SK-N-MC (cell line): ENCODE results near the gene CNNM3.

Source experiments
- EZH2 ChIP-seq: fragments of 200-600 bp; sonication (generic); IDR thresholded peaks from one replicate; pipeline ENCODE4 v1.6.1; 2017; ENCODE audit warnings: antibody characterized with exemption
- POLR2AphosphoS5 ChIP-seq: IDR thresholded peaks from 2 replicates; pipeline ENCODE4 v1.6.1; 2012; ENCODE audit warnings: mild to moderate bottlenecking, low read depth, low read length, borderline replicate concordance

DNA sequence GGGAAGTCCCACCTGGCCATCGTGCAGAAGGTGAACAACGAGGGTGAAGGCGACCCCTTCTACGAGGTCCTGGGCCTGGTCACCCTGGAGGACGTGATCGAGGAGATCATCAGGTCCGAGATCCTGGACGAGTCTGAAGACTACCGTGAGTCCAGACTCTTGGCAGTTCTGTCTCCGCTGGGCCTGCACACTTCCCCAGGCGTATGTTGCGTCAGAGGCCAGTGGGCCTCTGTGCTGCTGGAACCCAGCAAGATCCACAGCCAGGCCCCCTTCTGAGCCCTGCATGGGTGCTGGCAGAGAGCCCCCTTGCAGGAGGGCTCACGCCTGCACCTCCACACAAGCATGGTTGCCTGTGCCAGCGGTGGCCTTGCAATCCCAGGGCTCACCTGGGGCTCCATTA is 9.0 kb downstream of the CNNM3 start:
- TF ChIP-seq EZH2 (no peak), POLR2AphosphoS5 (no peak)
